Activated naive CD4-positive, alpha-beta T cell treated with anti-CD3 and anti-CD28 coated beads, Interleukin-2, amount 10 ng/mL, durations not matched to agents 7 days and 5 days (primary cell): ENCODE results near the gene CAMTA1.
"Not testable (repeated sequence)": the region's sequence is repeated elsewhere in the genome, so short reads cannot be mapped to it uniquely, and the experiment has no call there.

Experiments used
- CTCF ChIA-PET: fragments of 350-600 bp; sonication (Branson Sonifier 250); formaldehyde crosslinking; loops from one replicate; lab custom pipeline; 2021; ENCODE audit warnings: antibody characterized with exemption; lab: Charles Lee
- DNase-seq: peaks from one replicate; pipeline ENCODE4 v3.0.0-alpha.2; 2020
- H3K27ac Mint-ChIP-seq: one replicate; pipeline ENCODE4 v1.8.0; 2021; ENCODE audit warnings: mild to moderate bottlenecking, moderate library complexity, mixed read lengths
- H3K27me3 Mint-ChIP-seq: one replicate; pipeline ENCODE4 v1.8.0; 2021; ENCODE audit warnings: mild to moderate bottlenecking, mixed read lengths
- H3K36me3 Mint-ChIP-seq: one replicate; pipeline ENCODE4 v1.8.0; 2021; ENCODE audit warnings: mixed read lengths
- H3K4me1 Mint-ChIP-seq: one replicate; pipeline ENCODE4 v1.8.0; 2021; ENCODE audit warnings: mixed read lengths
- H3K4me3 Mint-ChIP-seq: one replicate; pipeline ENCODE4 v1.8.0; 2021; ENCODE audit warnings: mild to moderate bottlenecking, moderate library complexity, mixed read lengths
- H3K9me3 Mint-ChIP-seq: one replicate; pipeline ENCODE4 v1.8.0; 2021; ENCODE audit warnings: mixed read lengths

Gene CAMTA1

GRCh38 chr1:6832531-6833188 lies 47.4 kb downstream of the CAMTA1 start:
- peaks cover 10% of the 10 kb centered on the region for H3K36me3 Mint-ChIP-seq
- H3K4me3 Mint-ChIP-seq, result no peak overlapping the region
- no peak overlapping the region for H3K27ac Mint-ChIP-seq
- no peaks in the 10 kb centered on the region for H3K9me3 Mint-ChIP-seq
- no peak for DNase-seq
- no peaks in the 10 kb centered on the region for H3K4me1 Mint-ChIP-seq
- no peaks in the 10 kb centered on the region for H3K27me3 Mint-ChIP-seq
- CTCF ChIA-PET, result no interaction called here

- H3K9me3 Mint-ChIP-seq, result no peaks in the 10 kb centered on the region
These were observed 48.5 kb downstream of the CAMTA1 start for GRCh38 chr1:6833804-6834203.

GRCh38 chr1:6834366-6834765 lies 49.1 kb downstream of the CAMTA1 start:
- Mint-ChIP-seq H3K27me3 (no peaks in the 10 kb centered on the region), H3K36me3 (peaks cover 9% of the 10 kb centered on the region), H3K27ac (no peak overlapping the region), H3K4me3 (no peak overlapping the region), H3K4me1 (no peaks in the 10 kb centered on the region), H3K9me3 (no peaks in the 10 kb centered on the region)
- CTCF ChIA-PET, result no interaction called here
- no peak for DNase-seq

More at GRCh38 chr1:6833804-6834203, 48.5 kb downstream of the CAMTA1 start:
- Mint-ChIP-seq H3K4me3 (no peak overlapping the region), H3K27me3 (no peaks in the 10 kb centered on the region), H3K27ac (no peak overlapping the region), H3K36me3 (peaks cover 9% of the 10 kb centered on the region), H3K4me1 (no peaks in the 10 kb centered on the region)
- DNase-seq, result no peak
- CTCF ChIA-PET, result no interaction called here

GRCh38 chr1:6835139-6835538 lies 49.9 kb downstream of the CAMTA1 start:
- CTCF ChIA-PET, result no interaction called here
- DNase-seq, result no peak

GRCh38 chr1:6842301-6842700 lies 57.0 kb downstream of the CAMTA1 start:
- Mint-ChIP-seq H3K27ac (no peak overlapping the region), H3K9me3 (peaks cover 7% of the 10 kb centered on the region), H3K4me1 (no peaks in the 10 kb centered on the region), H3K4me3 (no peak overlapping the region), H3K27me3 (no peaks in the 10 kb centered on the region), H3K36me3 (peaks cover 20% of the 10 kb centered on the region)
- no peak for DNase-seq
- CTCF ChIA-PET, result no interaction called here

More at GRCh38 chr1:6835139-6835538, 49.9 kb downstream of the CAMTA1 start:
- Mint-ChIP-seq H3K9me3 (no peaks in the 10 kb centered on the region), H3K4me3 (no peak overlapping the region), H3K36me3 (peaks cover 7% of the 10 kb centered on the region), H3K4me1 (no peaks in the 10 kb centered on the region), H3K27ac (no peak overlapping the region), H3K27me3 (no peaks in the 10 kb centered on the region)

GRCh38 chr1:6845786-6846185 lies 60.5 kb downstream of the CAMTA1 start:
- H3K4me1 Mint-ChIP-seq, H3K4me3 Mint-ChIP-seq, H3K27me3 Mint-ChIP-seq, H3K27ac Mint-ChIP-seq, DNase-seq, CTCF ChIA-PET, H3K9me3 Mint-ChIP-seq: not testable (repeated sequence)
- H3K36me3 Mint-ChIP-seq, result peaks cover 18% of the 10 kb centered on the region

GRCh38 chr1:6848816-6849215 lies 63.6 kb downstream of the CAMTA1 start:
- CTCF ChIA-PET, result no interaction called here
- Mint-ChIP-seq H3K27ac (no peak overlapping the region), H3K27me3 (no peaks in the 10 kb centered on the region), H3K36me3 (peaks cover 21% of the 10 kb centered on the region), H3K4me3 (no peak overlapping the region), H3K4me1 (no peaks in the 10 kb centered on the region), H3K9me3 (peaks cover 7% of the 10 kb centered on the region)
- DNase-seq, result no peak

GRCh38 chr1:6850537-6850936 lies 65.3 kb downstream of the CAMTA1 start:
- H3K27me3 Mint-ChIP-seq, result no peaks in the 10 kb centered on the region
- no peak for DNase-seq
- CTCF ChIA-PET, result no interaction called here

GRCh38 chr1:6852136-6852890 lies 67.1 kb downstream of the CAMTA1 start:
- Mint-ChIP-seq H3K27me3 (no peaks in the 10 kb centered on the region), H3K36me3 (peaks cover 8% of the 10 kb centered on the region), H3K4me3 (no peak overlapping the region), H3K9me3 (no peaks in the 10 kb centered on the region), H3K27ac (no peak overlapping the region), H3K4me1 (no peaks in the 10 kb centered on the region)
- CTCF ChIA-PET, result no interaction called here
- no peak for DNase-seq

More at GRCh38 chr1:6850537-6850936, 65.3 kb downstream of the CAMTA1 start:
- H3K4me1 Mint-ChIP-seq, result no peaks in the 10 kb centered on the region
- peaks cover 17% of the 10 kb centered on the region for H3K36me3 Mint-ChIP-seq
- peaks cover 5% of the 10 kb centered on the region for H3K9me3 Mint-ChIP-seq
- H3K27ac Mint-ChIP-seq, result no peak overlapping the region
- no peak overlapping the region for H3K4me3 Mint-ChIP-seq

- Mint-ChIP-seq H3K27me3 (no peaks in the 10 kb centered on the region), H3K36me3 (peaks cover 6% of the 10 kb centered on the region), H3K4me1 (no peaks in the 10 kb centered on the region), H3K4me3 (no peak overlapping the region), H3K9me3 (no peaks in the 10 kb centered on the region), H3K27ac (no peak overlapping the region)
- no peak for DNase-seq
- CTCF ChIA-PET, result no interaction called here
These were observed 68.9 kb downstream of the CAMTA1 start for GRCh38 chr1:6854166-6854565.

GRCh38 chr1:6857831-6858230 lies 72.6 kb downstream of the CAMTA1 start:
- CTCF ChIA-PET, result no interaction called here
- no peak overlapping the region for H3K4me3 Mint-ChIP-seq
- no peaks in the 10 kb centered on the region for H3K27me3 Mint-ChIP-seq
- H3K27ac Mint-ChIP-seq, result no peak overlapping the region
- no peaks in the 10 kb centered on the region for H3K4me1 Mint-ChIP-seq
- no peaks in the 10 kb centered on the region for H3K9me3 Mint-ChIP-seq
- H3K36me3 Mint-ChIP-seq, result peaks cover 5% of the 10 kb centered on the region
- no peak for DNase-seq

- Mint-ChIP-seq H3K9me3 (no peaks in the 10 kb centered on the region), H3K4me3 (no peak overlapping the region), H3K4me1 (no peaks in the 10 kb centered on the region), H3K36me3 (peaks cover 4% of the 10 kb centered on the region), H3K27ac (no peak overlapping the region), H3K27me3 (no peaks in the 10 kb centered on the region)
- DNase-seq, result no peak
- CTCF ChIA-PET, result no interaction called here
These were observed 73.3 kb downstream of the CAMTA1 start for GRCh38 chr1:6858596-6858995.

- Mint-ChIP-seq H3K27me3 (no peaks in the 10 kb centered on the region), H3K4me3 (no peak overlapping the region), H3K27ac (no peak overlapping the region), H3K36me3 (peaks cover 4% of the 10 kb centered on the region), H3K4me1 (no peaks in the 10 kb centered on the region), H3K9me3 (no peaks in the 10 kb centered on the region)
- DNase-seq, result no peak
- CTCF ChIA-PET, result no interaction called here
These were observed 74.4 kb downstream of the CAMTA1 start for GRCh38 chr1:6859415-6860343.

GRCh38 chr1:6860401-6860800 lies 75.1 kb downstream of the CAMTA1 start:
- Mint-ChIP-seq H3K9me3 (no peaks in the 10 kb centered on the region), H3K27ac (no peak overlapping the region), H3K4me3 (no peak overlapping the region), H3K27me3 (no peaks in the 10 kb centered on the region), H3K36me3 (peaks cover 4% of the 10 kb centered on the region), H3K4me1 (no peaks in the 10 kb centered on the region)
- CTCF ChIA-PET, result no interaction called here
- no peak for DNase-seq
